ENCODE data around the gene MGLL.

GRCh38 chr3:127817406-127817841 lies 4.9 kb downstream of the MGLL start:
- TF ChIP-seq NR2C2 (CRISPR knock-in tag; IDR thresholded peaks at IDR 0.05), result no peak
- TF ChIP-seq, protein P1, sequence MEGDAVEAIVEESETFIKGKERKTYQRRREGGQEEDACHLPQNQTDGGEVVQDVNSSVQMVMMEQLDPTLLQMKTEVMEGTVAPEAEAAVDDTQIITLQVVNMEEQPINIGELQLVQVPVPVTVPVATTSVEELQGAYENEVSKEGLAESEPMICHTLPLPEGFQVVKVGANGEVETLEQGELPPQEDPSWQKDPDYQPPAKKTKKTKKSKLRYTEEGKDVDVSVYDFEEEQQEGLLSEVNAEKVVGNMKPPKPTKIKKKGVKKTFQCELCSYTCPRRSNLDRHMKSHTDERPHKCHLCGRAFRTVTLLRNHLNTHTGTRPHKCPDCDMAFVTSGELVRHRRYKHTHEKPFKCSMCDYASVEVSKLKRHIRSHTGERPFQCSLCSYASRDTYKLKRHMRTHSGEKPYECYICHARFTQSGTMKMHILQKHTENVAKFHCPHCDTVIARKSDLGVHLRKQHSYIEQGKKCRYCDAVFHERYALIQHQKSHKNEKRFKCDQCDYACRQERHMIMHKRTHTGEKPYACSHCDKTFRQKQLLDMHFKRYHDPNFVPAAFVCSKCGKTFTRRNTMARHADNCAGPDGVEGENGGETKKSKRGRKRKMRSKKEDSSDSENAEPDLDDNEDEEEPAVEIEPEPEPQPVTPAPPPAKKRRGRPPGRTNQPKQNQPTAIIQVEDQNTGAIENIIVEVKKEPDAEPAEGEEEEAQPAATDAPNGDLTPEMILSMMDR (IDR thresholded peaks at IDR 0.05), result no peak
- TF ChIP-seq, protein P2, sequence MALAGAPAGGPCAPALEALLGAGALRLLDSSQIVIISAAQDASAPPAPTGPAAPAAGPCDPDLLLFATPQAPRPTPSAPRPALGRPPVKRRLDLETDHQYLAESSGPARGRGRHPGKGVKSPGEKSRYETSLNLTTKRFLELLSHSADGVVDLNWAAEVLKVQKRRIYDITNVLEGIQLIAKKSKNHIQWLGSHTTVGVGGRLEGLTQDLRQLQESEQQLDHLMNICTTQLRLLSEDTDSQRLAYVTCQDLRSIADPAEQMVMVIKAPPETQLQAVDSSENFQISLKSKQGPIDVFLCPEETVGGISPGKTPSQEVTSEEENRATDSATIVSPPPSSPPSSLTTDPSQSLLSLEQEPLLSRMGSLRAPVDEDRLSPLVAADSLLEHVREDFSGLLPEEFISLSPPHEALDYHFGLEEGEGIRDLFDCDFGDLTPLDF (CRISPR knock-in tag; IDR thresholded peaks at IDR 0.05), result no peak
